ENCODE measurements around the gene CA7. TPM values are rescaled to one million over a fixed set of nuclear protein-coding genes. Genes with fewer than 3 reads are reported as not detected.

The CA7 gene
- not detected for total RNA-seq
- long read RNA-seq, donor 1, partial matches to known transcripts = 0 of 2 reads
- long read RNA-seq, donor 1, other reads (novel, unspliced or antisense) = 2 of 2 reads
- long read RNA-seq, donor 2 = 0 reads

DNA sequence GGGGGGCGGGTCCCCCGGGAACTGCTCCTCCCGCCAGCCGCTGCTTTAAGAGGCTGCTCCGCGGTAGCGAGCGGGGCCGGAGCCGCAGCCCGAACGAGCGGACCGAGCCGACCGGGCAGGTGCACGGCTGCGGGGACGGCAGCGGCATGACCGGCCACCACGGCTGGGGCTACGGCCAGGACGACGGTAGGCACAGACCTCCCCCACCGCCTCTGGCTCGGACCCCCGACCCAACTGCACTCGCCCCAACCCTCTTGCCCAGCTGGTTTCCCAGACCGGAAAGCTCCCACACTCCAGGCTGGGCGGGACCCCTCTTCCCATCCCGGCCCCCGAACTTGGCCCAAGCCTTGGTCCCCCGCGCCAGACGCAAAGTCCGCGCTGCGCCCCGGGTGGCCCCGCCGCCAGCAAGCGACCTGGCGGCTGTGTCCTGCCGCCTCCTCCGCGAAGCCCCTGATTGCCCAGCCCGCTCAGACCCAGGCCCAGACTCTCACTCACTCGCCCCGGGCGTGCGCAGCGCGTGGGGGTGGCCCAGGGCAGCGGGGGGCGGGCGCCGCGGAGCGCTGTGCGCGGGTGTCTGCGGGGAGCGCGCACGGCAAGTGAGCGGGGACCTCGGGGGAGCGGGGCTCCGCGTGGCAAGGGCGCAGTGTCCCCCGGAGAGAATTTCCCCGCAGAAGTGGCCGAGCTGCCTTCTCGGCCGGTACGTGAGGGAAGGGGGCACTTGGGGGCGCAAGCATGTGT, at the start of gene CA7:
CA7 (plus strand) TSS at position 73 of the 738 bp plus-strand sequence; CDS start at position 147, 74 bp downstream.
- intact Hi-C loops (cut with DNase I) = no loop called here
- DNase-seq (ENCODE audit: low spot score) = no peak

DNA sequence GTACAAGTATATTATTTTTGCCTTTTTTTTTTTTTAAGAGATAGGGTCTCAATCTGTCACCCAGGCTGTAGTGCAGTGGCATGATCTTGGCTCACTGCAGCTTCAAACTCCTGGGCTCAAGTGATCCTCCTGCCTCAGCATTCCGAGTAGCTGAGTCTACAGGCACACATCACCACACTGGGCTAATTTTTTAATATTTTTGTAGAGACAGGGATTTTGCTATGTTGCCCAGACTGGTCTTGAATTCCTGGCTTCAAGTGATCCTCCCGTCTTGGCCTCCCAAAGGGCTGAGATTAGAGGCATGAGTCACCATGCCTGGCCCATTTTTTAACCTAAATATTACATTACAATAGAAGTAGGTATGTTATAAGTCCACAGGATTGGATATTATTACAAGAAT, 46.1 kb upstream of the CA7 start:
- intact Hi-C loops (cut with DNase I) = no loop called here
- no peak for DNase-seq (ENCODE audit: low spot score)

DNA sequence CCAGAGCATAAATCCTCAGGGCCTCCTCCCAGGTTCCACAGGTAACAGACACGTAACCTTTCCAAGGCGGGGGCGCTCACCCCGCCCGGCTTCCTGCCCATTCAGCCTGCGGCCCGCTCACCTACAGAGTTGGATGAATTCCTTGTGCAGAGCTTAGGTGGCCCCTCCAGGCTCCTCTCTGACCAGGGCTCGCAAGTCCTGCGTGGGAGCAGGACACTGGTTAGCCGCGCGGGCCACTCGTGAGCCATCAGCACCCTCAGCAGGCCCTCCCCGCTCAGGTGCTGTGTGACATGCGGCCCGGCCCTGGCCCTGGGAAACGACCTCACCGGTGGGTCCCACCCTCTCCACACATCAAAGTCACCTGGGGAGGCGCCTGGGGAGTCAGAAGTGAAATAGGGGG, 43.4 kb upstream of the CA7 start:
- DNase-seq (ENCODE audit: low spot score) = no peak
- intact Hi-C loops (cut with DNase I) = no loop called here

DNA sequence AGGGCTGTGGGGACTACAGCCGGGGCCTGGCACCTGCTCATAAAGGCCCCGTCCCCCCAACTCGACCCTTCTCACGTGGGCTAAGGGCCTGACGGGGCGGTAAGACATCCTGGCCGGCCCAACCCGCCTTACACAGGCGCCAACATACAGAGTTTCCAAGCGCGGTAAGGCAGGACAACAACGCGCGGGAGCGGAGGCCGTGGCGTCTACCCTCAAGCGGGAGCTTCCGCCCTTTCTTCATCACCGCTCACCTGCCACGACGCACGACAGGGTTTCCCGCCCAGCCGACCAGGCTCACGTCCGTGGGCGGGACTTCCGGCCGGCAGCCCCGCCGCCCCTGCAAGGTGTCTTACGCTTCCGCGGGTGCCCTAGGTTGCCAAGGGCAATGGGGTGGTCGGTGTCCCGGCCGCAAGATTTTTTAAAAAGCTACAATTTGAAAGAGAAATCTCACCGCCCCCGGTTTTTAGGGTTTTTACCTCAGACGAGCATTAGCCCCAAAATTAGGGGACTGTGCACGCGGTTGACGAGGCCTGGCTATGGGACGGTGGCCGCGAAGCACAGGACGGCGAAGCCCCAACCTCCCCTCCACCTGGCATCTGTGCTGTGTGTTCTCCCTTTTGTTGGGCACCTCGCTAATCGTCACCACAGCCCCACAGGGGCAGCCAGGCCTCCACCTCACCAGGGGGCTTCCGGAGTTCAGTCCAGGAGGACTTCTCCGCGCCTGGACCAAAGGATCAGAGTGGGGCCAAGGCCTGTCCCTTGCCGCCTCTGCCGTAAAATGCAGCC, 42.7 kb upstream of the CA7 start, which contains the start of gene TERB1:
TERB1 (minus strand) TSS at position 265 of the 786 bp plus-strand sequence. CDS start 4,786 bp downstream, outside the sequence.
- DNase-seq (ENCODE audit: low spot score) = no peak
- intact Hi-C loops (cut with DNase I) = no loop called here

DNA sequence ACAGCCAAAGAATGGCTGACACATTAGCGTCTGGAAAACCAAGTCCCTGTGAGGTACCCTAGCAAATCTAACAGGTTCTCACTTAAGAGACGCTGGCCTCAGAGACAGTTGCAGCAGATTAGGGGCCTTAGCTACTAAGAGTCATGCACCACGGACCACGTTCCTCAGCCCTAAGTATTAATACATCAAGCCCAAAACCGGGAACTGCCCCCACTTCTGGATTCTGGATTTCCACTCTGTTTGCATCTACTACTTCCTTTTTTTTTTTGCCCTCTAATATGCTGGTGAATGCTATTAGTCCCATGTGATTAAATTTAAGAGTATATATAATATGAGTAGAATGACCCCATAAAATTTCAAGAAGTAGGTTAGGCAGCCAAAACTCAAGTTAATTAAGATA, 42.1 kb upstream of the CA7 start:
- intact Hi-C loops (cut with DNase I) = no loop called here
- DNase-seq (ENCODE audit: low spot score) = no peak

DNA sequence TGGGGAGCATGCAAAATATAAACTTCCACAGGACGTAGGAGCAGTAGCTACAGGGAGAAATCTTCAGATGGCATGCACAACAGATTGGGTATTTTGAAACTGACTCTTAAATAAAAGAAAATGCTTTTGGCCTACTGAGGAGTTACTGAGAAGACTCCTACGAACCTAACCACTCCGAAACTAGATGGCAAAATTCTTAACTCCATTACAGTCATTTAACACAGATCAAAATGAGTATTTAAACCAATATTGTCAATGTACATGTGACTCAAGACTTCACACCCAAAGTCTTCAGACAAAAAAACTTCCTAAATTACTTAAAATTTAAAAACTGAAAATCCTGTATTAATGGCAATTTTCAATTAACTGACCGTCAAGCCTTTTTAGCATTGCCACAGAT, 34.4 kb upstream of the CA7 start:
- no peak for DNase-seq (ENCODE audit: low spot score)
- intact Hi-C loops (cut with DNase I) = no loop called here

DNA sequence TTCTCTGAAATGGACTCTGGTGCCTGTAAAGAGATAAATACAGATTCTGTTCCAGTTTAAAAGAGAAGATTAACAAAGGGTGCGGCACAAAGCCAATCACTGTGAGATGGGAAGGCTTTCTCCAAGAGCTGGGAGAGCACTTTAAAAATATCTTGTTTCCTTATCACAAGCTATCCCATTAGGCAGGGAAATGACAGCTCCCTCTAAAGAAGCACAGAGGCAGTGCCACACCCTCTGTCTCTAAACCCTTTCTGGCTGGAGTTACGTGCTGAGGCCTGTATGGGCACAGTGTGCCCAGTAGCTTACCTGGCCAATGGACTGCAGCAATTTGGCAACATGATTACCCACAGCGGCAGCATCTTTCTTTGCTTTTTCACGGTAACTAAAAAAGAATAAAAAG, 33.8 kb upstream of the CA7 start:
- DNase-seq (ENCODE audit: low spot score) = no peak
- intact Hi-C loops (cut with DNase I) = no loop called here

DNA sequence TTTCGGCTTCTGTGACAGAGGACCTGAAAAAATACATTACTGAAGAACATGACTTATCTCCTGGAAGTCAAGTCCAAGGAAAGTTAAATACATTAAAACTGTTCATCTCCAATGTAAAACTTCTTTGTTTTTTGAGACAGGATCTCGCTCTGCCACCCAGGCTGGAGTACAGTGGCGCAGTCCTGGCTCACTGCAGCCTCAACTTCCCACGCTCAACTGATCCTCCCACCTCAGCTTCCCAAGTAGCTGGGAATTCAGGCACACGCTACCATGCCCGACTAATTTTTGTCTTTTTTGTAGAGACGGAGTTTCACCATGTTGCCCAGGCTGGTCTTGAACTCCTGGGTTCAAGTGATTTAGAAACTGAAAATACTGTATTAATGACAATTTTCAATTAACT, 33.2 kb upstream of the CA7 start:
- intact Hi-C loops (cut with DNase I) = no loop called here
- DNase-seq (ENCODE audit: low spot score) = no peak

DNA sequence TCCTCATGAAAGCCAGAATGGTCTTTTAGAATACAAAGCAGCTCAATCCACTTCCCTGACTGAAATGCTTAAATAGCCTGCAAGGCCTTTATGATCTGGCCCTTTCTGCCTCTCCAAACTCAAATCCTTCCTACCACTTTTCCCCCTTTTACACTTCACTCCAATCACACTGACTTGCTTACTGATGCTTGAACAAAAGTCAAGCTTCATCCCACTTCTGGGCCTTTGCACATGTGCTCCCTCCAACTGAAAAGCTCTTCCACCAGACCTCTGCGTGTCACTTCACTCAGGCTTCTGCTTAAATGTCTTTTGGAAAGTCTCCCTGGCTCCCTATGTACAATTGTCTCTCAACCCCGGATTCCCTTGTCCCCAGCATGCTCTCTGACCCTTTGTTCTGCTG, 29.5 kb upstream of the CA7 start:
- no peak for DNase-seq (ENCODE audit: low spot score)
- intact Hi-C loops (cut with DNase I) = no loop called here

DNA sequence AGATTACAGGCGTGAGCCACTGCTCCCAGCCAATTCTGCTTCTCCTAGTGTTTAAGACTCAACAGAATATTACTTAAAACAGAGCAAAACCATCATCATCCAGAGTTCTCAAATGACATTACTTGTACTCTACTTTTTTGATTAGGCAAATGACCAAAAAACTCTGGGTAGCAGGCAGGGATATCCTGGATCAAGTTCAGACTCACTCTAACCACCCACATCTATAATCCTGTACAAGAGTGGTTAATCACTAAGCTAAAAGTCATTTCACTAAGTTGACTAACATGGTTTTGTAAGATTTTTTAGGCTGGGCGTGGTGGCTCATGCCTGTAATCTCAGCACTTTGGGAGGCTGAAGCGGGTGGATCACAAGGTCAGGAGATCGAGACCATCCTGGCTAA, 20.2 kb upstream of the CA7 start:
- intact Hi-C loops (cut with DNase I) = no loop called here
- no peak for DNase-seq (ENCODE audit: low spot score)

DNA sequence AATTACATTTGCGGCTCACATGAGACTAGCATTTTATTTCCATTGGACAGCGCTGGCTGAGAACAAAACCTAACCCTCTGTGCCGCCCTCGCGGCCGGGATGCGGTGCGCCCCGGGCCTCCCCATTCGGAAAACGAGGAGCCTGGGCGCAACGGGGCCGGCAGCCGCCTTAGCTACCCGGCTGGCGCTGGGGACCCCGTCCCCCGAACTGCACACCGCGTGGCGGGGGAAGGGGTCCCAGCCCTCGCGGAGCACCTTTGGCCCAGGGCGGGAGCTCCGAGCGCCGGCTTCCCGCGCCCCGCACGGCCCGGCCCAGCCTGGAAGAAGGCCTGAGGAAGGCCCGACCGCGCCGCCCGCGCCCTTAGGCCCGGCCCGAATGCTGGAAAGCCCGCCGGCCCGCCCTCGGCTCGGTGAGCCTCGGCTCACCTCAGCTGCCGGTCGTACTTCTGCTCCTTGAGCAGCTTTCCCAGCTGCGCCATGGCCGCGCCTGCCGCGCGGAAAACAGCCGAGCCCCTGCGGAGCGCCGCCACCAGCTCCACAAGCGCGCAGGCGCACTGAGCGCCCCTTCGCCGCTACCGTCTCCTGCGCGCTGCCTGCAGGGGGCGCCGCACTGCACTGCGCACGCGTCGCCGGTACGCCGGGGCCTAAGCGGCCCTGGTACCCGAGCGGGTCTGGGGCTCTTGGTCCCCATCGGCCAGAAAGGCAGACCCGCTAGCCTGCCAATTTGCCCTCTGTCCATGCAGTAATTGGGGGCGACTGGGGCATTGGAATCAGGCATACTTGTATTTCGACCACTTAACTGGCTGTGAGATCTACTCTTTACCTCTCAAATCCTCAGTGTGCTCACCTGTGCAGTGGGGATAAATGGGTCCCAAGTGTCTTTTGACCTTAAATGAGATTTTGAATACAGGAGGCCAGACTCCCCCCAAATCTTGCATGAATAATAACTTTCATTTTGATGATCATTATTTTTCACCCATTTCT, 13.5 kb upstream of the CA7 start, which contains the start of gene NAE1:
NAE1 (minus strand) TSS at position 555 of the 983 bp plus-strand sequence; CDS start at position 478, 77 bp downstream.
- intact Hi-C loops (cut with DNase I) = loop anchor here in 1 of 2 donors (5.0 kb wide), 1 partner anchor 37 kb away; no protein-coding TSS in a partner anchor
- DNase-seq (ENCODE audit: low spot score) = peak; percentile 96

DNA sequence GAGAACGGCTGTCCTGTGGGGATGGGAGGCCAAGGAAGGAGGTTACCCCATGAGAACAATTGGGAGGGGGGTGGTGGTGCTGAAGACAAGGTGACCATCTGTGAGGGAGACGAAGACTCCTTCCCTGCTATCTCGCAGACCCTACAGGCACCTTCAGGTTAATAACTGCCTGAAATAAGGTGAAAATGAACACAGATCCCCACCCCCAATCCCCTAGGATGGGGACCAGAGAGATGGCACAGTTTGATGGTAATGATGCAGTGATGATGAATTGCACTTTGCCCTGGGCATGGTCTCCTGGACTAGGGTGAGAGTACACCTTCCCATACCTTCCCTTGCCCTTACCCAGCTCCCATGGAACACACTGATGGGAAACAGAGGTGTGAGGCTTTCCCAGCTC, 12.0 kb upstream of the CA7 start:
- DNase-seq (ENCODE audit: low spot score) = no peak
- intact Hi-C loops (cut with DNase I) = loop anchor here in 1 of 2 donors (5.0 kb wide), 1 partner anchor 35 kb away; no protein-coding TSS in a partner anchor

DNA sequence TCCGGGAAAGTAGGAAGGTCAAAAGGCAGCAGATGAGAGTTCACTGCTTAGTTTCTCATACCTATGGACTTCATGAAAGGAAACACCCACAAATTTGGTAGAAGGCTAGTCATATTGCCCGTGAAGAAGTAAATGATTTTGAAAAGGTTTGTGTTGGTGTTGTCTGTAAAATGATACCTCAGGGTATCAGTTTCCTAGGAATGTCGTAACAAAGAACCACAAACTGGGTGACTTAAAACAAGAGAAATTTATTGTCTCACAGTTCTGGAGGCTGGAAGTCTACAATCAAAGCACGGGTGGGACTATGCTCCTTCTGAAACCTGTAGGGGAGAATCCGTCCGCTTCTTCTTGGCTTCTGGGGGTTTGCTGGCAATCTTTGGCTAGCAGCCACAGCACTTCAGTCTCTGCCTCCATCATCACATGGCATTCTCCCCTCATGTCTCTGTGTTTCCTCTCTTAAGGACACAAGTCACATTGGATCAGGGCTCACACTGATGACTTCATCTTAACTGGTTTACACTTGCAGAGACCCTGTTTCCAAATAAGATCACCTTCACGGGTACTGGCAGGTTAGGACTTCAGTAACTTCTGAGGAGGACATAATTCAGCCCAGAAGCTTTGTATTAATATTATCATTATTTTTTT, 11.4 kb upstream of the CA7 start:
- no peak for DNase-seq (ENCODE audit: low spot score)
- intact Hi-C loops (cut with DNase I) = loop anchor here in 1 of 2 donors (5.0 kb wide), 1 partner anchor 35 kb away; no protein-coding TSS in a partner anchor

DNA sequence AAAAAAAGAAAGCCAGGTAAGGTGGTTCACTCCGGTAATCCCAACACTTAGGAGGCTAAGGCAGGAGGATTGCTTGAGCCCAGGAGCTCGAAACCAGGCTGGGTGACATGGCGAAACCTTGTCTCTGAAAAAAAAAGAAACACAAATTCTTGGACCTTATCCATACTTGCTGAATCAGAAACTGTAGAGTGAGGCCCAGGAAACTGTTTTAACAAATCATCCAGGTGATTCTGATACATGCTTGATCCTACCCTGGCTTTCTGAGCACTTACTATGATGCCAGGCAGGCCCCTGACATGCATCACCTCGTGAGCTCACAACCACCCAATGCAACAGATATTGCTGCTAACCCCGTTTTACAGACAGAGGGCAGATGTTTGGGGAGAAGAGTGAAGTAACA, 9.5 kb upstream of the CA7 start:
- intact Hi-C loops (cut with DNase I) = loop anchor here in 1 of 2 donors (5.0 kb wide), 1 partner anchor 33 kb away; no protein-coding TSS in a partner anchor

DNA sequence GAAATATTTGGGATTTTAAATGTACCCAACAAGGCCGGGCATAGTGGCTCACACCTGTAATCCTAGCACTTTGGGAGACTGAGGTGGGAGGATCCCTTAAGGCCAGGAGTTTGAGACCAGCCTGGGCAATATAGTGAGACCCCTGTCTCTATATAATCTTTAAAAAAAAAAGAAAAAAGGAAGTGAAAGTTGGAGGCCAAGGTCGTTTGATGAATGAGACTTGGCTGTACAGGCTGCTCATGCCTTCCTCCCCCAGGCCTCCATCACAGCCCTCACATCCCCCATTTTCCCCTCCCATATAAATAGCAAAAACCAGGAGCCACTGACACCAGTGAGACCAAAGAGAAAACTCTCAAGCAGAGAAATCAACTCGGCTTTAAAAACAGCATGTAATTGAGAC, 3.3 kb upstream of the CA7 start:
- intact Hi-C loops (cut with DNase I) = no loop called here
- DNase-seq (ENCODE audit: low spot score) = no peak

More for the DNA sequence above, 9.5 kb upstream of the CA7 start:
- DNase-seq (ENCODE audit: low spot score) = no peak

DNA sequence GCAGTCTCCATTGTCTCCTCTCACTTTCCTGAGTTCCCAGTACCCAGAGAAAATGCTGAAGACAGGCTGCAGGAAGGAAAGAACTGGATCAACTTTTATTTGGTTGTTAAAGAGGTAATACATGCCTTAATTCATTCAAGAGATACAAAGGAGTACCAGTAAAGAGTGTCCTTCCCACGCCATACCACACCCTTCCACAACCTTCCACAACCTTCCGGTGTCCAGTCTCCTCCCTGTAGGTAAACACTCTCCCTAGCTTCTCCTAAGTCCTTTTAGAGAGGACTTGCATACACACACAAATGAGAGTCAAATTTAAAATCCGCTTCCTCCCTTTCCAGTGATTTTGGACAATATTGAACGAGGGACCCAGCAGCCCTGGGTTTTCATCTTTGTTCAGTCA, 2.8 kb upstream of the CA7 start:
- intact Hi-C loops (cut with DNase I) = no loop called here
- no peak for DNase-seq (ENCODE audit: low spot score)

DNA sequence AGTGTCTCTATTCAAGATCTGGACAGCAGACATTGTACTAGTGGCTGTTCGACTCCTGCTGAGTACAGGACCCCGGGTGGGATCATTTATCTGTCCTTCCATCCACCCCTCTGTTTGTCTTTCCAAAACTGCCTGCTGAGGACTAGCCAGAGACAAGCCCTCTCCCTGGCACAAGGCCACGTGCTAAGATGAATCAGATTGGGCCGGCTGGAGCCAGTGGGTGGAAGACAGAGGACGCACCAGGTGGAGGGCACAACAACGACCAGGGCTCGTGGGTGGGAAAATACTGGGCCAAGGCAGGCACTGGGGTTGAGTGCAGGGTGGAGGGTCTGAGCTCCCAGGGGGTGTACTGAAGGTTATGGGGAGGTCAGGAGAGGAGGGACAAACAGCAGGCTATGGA, 1.4 kb upstream of the CA7 start:
- DNase-seq (ENCODE audit: low spot score) = no peak

DNA sequence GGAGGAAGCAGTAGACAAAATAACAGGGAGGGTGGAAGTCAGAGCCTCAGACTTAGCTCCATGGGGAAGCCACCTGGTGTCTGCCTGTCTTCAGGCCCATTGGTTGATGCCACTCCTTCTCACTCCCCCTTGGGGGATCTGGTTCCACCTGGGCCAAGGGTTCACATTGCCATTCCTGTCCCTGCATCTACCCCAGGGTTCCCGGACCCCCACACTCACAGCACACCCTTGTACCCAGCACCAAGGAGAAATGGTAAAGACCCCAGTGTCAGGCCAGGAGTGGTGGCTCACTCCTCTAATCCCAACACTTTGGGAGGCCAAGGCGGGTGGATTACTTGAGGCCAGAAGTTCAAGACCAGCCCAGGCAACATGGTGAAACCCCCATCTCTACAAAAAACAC, 1.0 kb upstream of the CA7 start:
- intact Hi-C loops (cut with DNase I) = no loop called here
- DNase-seq (ENCODE audit: low spot score) = no peak

More for the DNA sequence above, 1.4 kb upstream of the CA7 start:
- intact Hi-C loops (cut with DNase I) = no loop called here

DNA sequence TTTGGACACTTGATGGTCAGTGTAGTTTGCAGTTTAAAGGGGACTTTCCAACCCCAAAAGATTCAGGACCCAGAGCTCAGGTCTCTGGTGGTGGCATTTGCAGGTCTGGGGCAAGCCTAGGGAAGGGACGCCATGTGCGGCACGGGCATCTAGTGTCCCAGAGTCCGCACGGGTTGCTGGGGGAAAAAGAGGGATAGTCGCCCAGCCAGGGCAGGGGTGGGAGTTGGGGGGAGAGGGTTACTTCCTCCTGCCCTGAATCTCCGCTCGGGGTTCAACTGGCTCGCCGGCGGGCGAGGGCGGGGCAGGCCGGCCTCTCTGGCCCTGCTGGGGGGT, 239 bp upstream of the CA7 start:
- DNase-seq (ENCODE audit: low spot score) = no peak
- intact Hi-C loops (cut with DNase I) = no loop called here
